NCI-H2196 (cell line): ENCODE results near the gene ZNF652.

Experiments used
- DNase-seq: peaks from one replicate; lab custom pipeline; 2025; ENCODE audit not compliant: unreplicated experiment; lab: John Stamatoyannopoulos, UW

Gene ZNF652

DNA sequence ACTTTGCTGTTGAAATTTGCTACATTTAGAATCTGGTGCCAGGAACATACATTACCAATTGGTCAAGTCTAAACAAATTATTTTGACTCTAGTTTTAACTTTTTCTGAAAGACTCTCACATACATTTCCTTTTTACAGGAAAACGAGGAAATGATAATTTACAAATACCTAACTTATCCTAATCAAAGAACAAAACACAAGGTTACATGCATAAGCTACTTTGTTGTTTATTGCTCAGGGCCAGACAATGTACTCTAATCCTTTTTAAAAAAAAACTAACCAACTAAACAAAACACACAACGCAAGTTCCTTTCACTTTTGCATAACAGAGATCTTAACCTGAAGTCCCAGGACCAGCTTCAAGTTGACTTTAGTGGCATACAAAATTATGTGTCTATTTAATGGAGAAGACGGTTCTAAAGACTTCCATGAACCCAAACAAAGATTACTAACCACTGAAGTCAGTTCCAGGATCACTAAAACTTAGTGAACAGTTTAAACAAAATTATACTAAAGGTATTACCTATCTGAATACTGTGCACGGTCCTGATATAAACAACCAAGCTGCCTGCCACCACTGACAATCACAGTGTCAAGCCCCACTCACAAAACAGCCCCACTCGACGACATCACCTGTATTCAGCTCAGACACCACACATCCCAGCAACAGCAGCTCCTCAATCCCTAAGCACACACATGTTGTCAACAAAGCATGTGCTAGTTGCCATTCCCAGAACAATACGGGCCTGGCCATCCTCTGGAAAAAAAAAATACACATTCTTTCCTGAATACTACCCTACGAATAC is 1.9 kb downstream of the ZNF652 start:
- DNase-seq: no peak

DNA sequence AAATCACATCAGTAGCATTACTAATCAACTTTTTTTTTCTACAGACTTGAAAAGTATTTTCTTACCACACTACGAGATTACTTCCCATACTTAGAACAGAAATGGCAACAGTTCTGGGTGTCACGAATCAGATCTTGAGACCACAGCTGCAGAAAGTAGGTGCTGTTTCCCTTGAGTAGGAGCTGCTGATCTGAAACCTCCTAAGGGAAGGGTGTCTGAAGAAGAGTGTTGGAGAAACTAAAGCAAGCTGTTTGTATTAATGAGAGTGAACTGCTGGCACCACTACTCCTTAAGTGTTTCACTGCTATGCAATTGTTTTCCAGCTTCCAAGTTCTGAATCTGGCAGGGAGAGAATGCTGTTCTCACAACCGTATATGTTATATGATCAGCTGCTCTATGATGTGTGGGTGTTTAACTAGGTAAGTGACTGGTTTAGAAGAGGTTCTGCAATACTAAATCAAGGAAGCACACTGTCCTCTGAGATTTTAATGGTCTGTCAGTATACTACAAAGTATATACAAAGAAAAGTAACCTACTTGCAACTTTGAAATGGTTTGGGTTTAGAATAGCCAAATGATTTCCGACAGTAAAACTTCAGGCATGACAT is 3.3 kb downstream of the ZNF652 start:
- DNase-seq: no peak

DNA sequence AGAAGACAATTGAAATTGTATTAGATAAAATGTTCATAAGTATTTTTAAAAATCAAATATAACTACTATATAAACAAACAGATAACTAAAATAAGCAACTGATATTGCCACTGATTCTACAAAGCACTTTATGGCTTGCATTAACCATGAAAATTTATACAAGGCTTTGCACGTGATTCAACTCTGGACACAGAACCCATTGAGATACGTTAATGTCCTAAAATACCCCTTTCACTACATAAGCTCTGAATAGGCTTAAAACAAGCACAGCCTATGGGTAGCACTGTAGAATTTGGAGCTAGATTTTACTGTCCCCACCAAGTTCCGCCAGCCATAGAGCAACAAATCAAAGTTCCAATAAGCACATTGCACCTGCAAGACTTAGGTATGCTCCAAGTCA is 4.5 kb downstream of the ZNF652 start:
- DNase-seq: no peak

DNA sequence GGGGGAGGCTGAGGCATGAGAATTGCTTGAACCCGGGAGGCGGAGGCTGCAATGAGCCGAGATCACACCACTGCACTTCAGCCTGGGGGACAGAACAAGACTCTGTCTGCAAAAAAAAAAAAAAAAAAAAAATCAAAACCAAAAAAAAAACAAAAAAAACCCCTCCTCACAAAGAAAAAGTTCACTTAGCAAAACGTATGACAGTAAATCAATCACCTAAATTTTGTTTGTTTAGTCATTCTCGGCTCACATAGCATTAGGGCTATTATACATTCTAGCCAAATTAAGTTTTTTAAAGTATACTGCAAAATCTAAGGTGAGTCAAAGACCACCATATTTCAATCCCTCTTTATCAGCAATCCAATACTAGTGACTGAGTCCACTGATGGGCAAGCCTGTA is 5.7 kb downstream of the ZNF652 start:
- DNase-seq: no peak

DNA sequence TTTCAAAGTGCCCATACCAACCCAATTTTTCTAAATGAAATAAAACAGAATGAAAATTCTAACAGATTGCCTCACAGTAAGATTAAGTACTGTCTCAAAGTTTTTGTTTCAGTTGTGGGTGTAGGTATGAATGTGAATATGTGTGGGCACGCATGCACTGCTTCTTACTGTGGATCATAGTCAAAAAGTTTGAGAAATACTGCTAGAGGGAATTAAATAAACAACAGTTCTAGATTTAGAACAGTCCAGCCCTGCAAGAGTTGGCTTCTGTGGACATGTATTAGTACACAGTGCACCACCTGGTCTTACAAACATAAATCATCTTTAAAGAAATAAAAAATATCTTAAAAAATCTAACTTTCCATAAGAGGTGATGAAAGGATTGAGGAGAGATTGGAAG is 8.4 kb downstream of the ZNF652 start:
- no peak for DNase-seq

DNA sequence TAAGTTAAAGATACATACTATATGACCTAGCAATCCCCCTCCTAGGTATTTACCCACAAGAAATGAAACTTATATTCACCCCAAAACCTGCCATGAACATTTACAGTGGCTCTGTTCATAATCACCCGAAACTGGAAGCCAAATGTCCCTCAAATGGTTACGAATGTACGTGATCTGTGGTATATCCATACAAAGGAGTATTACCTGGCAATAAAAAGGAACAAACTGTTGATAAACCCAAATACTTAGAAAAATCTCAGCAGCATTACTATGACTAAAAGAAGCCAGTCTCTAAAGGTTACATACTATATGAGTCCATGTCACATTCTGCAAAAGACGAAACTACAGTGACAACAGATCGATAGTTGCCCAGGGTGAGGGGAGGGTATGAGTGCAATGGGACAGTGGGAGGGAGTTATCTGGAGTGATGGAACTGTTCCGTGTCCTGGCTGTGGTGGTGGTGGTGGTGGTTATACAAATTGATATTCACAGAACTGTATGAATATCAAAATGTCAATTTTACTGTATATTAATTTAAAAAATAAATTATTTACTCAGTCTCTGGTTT is 9.4 kb downstream of the ZNF652 start:
- DNase-seq: no peak

DNA sequence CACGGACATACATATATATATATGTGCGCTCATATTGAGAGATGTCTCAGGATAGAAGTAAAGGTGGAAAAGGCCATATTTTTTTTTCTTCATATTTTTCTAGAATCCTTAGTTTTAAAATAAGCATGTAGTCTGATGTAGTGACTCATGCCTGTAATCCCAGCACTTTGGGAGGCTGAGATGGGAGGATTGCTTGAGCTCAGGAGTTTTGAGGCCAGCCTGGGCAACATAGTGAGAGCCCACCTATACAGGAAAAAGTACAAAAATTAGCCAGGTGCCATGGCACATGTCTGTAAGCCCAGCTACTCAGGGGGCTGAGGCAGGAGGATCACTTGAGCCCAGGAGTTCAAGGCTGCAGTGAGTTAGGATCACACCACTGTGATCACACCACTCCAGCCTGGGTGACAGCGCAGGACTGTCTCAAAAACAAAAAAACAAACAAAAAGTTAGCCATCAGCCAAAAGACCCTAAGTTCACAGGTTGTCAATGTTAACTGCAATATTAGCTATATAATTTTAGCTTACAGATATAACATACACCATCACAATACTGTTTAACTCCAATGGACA is 10.4 kb downstream of the ZNF652 start:
- DNase-seq: no peak

DNA sequence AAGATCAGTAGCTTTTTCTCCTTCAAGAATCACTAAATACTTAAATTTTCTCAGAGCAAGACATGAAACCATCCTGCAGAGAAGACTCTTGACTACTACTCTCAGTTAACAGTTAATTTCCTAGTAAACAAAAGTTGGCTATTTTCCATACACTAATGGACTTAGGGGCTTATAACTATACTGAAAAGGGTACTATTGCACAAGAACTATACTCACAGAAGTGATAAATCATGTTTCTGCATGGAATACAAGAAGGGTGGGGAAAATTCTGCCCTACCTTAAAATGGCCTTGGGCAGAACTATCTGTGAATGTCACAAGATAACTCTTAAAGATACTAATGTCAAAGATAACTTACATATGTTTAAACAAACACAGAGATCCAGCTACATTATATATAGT is 12.5 kb downstream of the ZNF652 start:
- DNase-seq: no peak

DNA sequence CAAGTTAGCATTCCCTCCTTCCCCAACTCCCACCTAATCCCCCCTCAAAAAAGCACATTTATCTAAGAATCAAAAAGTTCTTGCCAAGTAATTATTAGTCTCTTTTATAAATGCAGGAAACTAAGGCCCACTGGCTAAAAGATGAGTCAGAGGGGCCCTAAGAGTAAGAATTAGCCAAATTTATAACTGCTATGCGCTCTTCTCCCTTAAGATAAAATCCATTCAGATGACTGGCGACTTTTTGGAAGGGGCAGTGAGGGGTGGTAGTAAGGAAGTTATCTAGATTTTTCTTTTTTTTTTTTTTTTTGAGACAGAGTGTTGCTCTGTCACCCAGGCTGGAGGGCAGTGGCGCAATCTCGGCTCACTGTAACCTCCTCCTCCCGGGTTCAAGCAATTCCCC is 17.1 kb downstream of the ZNF652 start:
- DNase-seq: no peak

DNA sequence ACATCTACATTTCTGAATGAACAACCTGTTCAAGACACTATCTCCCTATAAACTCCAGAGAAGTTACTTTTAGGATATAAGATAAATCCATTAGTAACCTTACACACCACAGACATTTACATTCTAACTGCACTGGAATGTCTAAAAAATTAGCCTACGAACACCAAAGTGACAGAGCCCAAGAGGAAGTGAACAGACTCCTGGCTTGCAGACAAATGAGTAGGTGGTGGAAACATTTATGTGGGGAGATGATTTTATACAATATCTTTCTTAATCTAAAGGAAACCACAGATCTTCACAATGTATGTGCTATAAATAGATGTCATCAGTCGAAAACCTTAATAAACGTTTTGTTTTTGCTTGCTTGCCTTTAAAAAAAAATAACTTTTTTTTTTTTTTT is 18.8 kb downstream of the ZNF652 start:
- no peak for DNase-seq

DNA sequence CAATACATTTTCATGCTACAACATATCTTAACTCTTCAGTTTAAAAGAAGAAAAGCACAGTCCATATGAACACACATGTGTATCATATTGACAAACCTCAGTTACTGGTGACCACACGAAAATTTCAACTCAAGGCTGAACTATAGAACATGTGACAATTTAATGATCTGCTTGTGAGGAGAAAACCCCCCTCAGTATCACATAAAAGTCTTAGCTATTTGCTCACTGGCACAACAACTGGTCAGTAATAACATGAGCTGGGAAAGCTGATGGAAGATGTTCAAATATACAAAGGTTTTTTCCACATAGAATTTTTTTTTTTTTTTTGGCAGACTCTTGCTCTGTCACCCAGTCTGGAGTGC is 19.5 kb downstream of the ZNF652 start:
- DNase-seq: no peak

DNA sequence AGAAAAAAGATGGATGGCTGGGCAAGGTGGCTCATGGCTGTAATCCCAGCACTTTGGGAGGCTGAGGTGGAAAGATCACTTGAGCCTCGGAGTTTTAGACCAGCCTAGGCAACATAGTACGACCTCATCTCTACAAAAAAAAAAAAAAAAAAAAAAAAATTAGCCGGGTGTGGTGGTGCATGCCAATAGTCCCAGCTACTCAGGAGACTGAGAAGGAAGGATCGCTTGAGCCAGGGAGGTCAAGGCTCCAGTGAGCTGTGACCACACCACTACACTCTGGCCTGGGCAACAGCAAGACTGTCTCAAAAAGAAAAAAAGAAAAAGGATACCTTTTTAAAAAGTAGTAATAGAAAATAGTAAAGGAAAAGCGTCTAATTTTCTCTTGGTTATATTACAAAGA is 20.7 kb downstream of the ZNF652 start:
- no peak for DNase-seq

DNA sequence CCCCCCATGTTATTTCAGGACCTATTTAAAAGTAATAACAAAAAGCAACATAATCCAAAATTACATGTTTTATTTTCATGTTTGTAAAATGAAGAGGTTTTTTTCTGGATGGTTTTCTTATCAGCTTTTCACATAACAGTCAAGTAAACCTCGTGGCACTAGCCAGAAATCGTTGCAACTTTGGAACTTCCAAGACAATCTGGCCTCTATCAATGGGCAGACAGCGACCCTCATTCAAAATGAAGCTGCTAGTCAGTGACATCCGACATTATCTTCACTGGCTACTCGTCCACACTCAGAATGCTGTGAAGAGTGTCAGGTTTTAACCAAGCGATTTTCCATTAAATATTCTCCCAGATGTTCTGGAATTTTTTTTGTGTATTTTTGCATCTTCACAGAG is 22.7 kb downstream of the ZNF652 start:
- DNase-seq: no peak

DNA sequence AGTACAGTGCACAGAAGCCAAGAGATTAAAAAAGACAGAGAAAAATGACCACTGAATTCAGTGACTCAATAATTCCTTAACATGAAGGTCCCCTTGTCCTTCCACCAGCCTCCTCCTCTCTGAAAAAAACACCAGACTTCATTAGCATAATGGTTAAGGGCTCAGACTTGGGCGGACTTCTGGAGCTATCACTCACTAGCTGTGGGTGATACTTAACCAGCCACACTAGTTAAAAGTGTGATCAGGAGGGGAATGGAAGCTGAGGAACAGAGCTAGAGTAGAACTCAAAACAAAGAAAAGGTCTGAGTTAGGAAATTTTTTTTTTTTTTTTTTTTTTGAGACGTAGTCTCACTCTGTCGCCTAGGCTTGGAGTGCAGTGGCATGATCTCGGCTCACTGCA is 23.2 kb downstream of the ZNF652 start:
- no peak for DNase-seq

DNA sequence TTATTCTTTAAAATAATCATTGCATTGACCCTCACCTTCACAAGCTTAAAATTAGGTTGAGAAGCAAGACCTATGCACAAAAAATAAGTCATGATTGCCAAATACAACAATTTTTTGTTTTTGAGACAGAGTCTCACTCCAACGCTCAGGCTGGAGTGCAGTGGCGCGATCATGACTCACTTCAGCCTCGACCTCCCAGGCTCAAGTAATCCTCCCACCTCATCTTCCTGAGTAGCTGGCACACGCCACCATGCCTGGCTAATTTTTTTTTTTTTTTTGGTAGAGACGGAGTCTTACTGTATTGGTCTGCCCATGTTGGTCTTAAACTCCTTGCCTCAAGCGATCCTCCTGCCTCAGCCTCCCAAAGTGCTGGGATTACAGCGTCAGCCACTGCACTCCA is 24.2 kb downstream of the ZNF652 start:
- no peak for DNase-seq

DNA sequence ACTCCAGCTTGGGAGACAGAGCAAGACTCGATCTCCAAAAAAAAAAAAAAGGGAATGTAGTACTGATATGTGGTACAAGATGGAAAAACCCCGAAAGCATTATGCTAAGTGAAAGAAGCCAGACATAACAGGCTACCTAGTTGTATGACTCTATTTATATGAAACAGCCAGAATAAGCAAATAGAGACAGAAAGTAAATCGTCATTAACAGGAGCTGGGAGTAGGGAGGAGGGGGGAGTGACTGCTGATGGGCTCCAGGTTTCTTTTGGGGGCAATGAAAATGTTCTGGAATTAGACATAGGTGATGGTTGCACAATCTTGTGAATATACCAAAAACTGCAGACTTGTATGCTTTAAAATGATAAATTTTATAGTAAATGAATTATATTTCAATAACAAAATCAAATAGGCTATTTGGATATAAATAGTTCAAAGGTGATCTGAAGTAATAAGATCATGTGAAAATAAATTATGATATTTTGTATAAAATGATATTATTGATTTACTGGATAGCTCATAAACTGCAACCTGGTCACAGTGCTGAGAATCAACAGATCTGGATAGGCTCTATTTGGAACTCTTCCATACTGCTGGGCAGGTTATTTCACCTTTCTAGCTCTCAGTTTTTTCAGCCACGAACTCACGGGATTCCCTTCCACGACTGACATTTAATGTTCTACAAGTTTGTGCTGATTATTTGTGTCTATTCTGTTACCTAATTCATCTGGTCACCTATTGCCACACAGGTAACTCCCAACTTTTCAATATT is 27.1 kb downstream of the ZNF652 start:
- DNase-seq: no peak

DNA sequence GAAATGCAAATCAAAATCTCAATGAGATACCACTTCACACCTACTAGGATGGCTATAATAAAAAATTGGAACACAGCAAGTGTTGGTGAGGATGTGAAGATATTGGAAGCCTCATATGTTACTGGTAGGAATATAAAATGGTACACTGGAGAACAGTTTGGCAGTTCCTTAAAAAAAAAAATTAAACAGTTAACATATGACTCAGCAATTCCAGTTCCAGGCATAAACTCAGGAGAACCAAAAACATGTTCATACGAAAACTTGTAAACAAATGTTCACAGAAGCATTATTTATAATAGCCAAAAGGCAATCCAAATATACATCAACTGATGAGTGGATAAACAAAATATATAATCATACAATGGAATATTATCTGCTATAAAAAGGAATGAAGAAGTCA is 28.2 kb downstream of the ZNF652 start:
- DNase-seq: no peak

DNA sequence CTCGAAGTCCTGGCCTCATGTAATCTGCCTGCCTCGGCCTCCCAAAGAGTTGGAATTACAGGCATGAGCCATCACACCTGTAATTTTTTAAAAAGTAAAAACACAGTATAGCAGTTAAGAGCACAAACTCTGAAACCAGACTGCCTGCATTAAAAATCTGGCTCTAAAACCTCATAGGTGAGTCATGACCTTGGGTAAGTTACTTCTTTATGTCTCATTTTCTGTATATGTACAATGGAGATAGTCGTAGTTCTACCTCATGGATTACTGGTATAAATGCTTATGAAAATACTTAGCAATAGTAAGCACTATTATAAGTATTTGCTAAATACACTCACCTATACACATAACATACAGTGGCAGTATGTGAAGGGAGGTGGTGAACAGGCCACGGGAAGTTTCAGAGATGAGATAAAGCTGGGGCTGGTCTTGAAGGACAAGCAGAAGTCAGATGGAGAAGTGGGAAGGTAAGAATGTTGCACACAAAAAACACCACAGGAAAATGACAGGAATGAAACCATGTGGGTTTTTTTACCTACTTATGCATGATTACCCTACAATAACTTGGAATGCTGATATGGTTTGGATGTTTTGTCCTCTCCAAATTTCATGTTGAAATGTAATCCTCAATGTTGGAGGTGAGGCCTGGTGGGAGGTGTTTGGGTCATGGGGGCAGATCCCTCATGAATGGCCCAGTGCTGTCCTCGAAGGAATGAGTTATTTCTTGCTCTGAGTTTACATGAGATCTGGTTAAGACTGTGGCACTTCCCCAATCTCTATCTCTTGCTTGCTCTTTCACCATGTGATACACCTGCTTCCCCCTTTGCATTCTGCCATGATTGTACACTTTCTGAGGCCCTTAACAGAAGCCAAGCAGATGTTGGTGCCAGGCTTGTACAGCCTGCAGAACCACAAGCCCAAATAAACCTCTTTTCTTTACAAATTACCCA is 33.9 kb downstream of the ZNF652 start:
- DNase-seq: no peak

DNA sequence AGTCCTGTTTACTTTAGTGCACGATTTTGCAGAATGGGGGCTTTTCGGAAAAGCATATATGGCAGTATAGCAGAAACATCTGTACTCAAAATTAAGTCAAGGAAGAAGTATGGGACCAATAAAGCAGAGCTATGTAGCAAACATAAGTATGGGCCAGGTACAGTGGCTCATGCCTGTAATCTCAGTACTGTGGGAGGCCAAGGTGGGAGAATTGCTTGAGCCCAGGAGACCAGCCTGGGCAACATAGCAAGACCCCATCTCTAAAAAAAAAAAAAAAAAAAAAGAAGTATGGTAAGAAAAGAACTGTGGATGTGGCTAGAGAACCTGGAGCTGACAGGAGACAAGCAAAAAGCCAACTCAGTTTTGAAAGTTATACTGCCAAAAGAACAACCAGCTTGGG is 36.1 kb downstream of the ZNF652 start:
- no peak for DNase-seq

DNA sequence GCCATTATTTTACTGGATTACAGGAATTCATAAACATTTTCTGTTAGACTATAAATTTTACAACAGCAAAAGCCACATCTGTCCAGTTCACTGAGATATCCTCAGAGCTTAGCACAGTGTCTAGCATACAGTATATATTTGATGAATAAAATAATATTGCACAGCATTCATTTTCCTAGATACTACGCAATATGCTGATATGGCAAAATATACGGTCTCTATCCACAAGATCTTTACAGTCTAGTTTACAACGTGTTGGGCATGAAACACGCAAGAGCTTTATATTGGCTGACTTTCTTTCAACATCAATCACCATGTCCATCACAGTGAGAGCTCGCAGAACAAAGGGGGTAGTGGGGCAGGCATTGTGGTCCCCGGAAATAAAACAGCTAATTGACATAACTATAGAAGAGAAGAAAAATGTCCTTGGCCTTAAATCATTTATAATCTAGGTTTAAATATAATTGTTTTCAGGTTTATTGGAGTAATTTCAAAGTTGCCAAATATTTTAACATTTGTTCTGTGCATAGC is 43.5 kb downstream of the ZNF652 start:
- DNase-seq: no peak
